Measurements from ENCODE around the gene UGDH.
"Not testable (repeated sequence)": the region's sequence is repeated elsewhere in the genome, so short reads cannot be mapped to it uniquely, and the experiment has no call there.

DNA sequence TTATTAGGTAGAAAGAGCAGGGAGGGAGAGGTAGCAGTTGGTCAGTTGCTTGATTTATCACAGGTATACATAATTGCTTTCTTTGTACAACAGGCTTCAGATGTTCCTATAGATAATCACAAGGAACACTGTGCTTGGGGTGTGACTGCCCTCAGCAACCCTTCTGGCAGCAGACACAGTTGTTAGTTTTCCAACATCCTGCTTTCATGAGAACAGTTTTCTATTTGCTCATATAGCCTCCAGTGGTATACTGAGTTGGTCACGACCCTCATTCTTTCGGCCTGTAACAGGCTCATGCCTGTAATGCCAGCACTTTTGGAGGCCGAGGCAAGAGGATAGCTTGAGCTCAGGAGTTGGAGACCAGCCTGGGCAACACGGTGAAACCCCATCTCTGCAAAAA, 16.8 kb upstream of the UGDH start:
- TF ChIP-seq, protein P1, sequence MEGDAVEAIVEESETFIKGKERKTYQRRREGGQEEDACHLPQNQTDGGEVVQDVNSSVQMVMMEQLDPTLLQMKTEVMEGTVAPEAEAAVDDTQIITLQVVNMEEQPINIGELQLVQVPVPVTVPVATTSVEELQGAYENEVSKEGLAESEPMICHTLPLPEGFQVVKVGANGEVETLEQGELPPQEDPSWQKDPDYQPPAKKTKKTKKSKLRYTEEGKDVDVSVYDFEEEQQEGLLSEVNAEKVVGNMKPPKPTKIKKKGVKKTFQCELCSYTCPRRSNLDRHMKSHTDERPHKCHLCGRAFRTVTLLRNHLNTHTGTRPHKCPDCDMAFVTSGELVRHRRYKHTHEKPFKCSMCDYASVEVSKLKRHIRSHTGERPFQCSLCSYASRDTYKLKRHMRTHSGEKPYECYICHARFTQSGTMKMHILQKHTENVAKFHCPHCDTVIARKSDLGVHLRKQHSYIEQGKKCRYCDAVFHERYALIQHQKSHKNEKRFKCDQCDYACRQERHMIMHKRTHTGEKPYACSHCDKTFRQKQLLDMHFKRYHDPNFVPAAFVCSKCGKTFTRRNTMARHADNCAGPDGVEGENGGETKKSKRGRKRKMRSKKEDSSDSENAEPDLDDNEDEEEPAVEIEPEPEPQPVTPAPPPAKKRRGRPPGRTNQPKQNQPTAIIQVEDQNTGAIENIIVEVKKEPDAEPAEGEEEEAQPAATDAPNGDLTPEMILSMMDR (conservative IDR thresholded peaks at IDR 0.05; ENCODE audit: low read depth, low read length): not testable (repeated sequence)
- not testable (repeated sequence) for TF ChIP-seq EZH2 (IDR thresholded peaks at IDR 0.05; ENCODE audit: borderline replicate concordance, low read depth, low read length, poor library complexity, severe bottlenecking)

Measured in A673 (cell line).